Neural cell (in vitro differentiated cells): Measurements from ENCODE around the gene MICA. TPM values are rescaled to one million over a fixed set of nuclear protein-coding genes. Genes with fewer than 3 reads are reported as not detected.

ENCODE experiments used
- H2AFZ ChIP-seq: fragments of 200-600, 300-800 bp; sonication (generic), shearing (Covaris generic); 2 replicates; pipeline ENCODE4 v1.6.0; 2014; ENCODE audit warnings: low read depth, mild to moderate bottlenecking, antibody characterized with exemption, low read length, moderate library complexity
- H3F3A ChIP-seq: fragments of 200-600 bp; shearing (Covaris generic); 2 replicates; pipeline ENCODE4 v1.6.1; 2016; ENCODE audit warnings: mild to moderate bottlenecking, moderate library complexity, mixed read lengths, antibody characterized with exemption, low read length; ENCODE audit not compliant: insufficient read depth, poor library complexity, severe bottlenecking
- H3K27ac ChIP-seq: fragments of 200-600, 300-800 bp; sonication (generic), shearing (Covaris generic); 2 replicates; pipeline ENCODE4 v1.5.1; 2014; ENCODE audit warnings: mild to moderate bottlenecking, low read length, moderate library complexity
- H3K27me3 ChIP-seq: fragments of 300-800, 200-600 bp; sonication (generic), shearing (Covaris generic); 2 replicates; pipeline ENCODE4 v1.6.0; 2014; ENCODE audit warnings: mild to moderate bottlenecking, low read depth, low read length, moderate library complexity; ENCODE audit not compliant: insufficient read depth
- H3K36me3 ChIP-seq: fragments of 300-800, 200-600 bp; sonication (generic), shearing (Covaris generic); 2 replicates; pipeline ENCODE4 v1.5.1; 2014; ENCODE audit warnings: mild to moderate bottlenecking, antibody characterized with exemption, low read length, moderate library complexity; ENCODE audit not compliant: insufficient read depth
- H3K4me2 ChIP-seq: fragments of 300-800, 200-600 bp; sonication (generic), shearing (Covaris generic); 2 replicates; pipeline ENCODE4 v1.6.0; 2014; ENCODE audit warnings: mild to moderate bottlenecking, low read length
- H3K4me3 ChIP-seq: fragments of 300-800, 200-600 bp; sonication (generic), shearing (Covaris generic); 2 replicates; pipeline ENCODE4 v1.5.1; 2014; ENCODE audit warnings: mild to moderate bottlenecking, low read length, moderate library complexity
- H3K79me2 ChIP-seq: fragments of 200-600 bp; shearing (Covaris generic); replicated peaks from 2 replicates; pipeline ENCODE4 v1.6.0; 2014; ENCODE audit warnings: mild to moderate bottlenecking, low read length, moderate library complexity; ENCODE audit not compliant: insufficient read depth
- H3K9ac ChIP-seq: fragments of 300-800, 200-600 bp; sonication (generic), shearing (Covaris generic); 2 replicates; pipeline ENCODE4 v1.6.1; 2016; ENCODE audit warnings: mild to moderate bottlenecking, low read length, mixed read lengths
- H3K9me2 ChIP-seq: fragments of 200-600 bp; shearing (Covaris generic); 2 replicates; pipeline ENCODE4 v1.6.1; 2016; ENCODE audit warnings: mild to moderate bottlenecking, low read length, mixed read lengths; ENCODE audit not compliant: insufficient read depth
- H3K9me3 ChIP-seq: fragments of 200-600, 300-800 bp; sonication (generic), shearing (Covaris generic); 2 replicates; pipeline ENCODE4 v1.6.1; 2016; ENCODE audit warnings: mild to moderate bottlenecking, mixed run types, low read length, moderate library complexity, mixed read lengths
- H4K20me1 ChIP-seq: fragments of 200-600 bp; shearing (Covaris generic); 2 replicates; pipeline ENCODE4 v1.6.1; 2016; ENCODE audit warnings: mild to moderate bottlenecking, mixed run types; ENCODE audit not compliant: insufficient read depth
- EP300 ChIP-seq: fragments of 450-650 bp; conservative IDR thresholded peaks from 2 replicates; pipeline ENCODE4 v1.6.1; 2014; ENCODE audit warnings: antibody characterized with exemption, mild to moderate bottlenecking, moderate library complexity; ENCODE audit not compliant: poor library complexity, severe bottlenecking
- EZH2 ChIP-seq: fragments of 200-600, 300-800 bp; shearing (Covaris generic), sonication (generic); IDR thresholded peaks from 2 replicates; pipeline ENCODE4 v1.6.1; 2014; ENCODE audit warnings: antibody characterized with exemption, low read length, borderline replicate concordance, mild to moderate bottlenecking; ENCODE audit not compliant: insufficient read depth, poor library complexity, severe bottlenecking
- MXI1 ChIP-seq: fragments of 450-650 bp; conservative IDR thresholded peaks from 2 replicates; pipeline ENCODE4 v1.6.1; 2014; ENCODE audit warnings: antibody characterized with exemption, mild to moderate bottlenecking; ENCODE audit not compliant: poor library complexity, severe bottlenecking
- POLR2AphosphoS5 ChIP-seq: IDR thresholded peaks from 2 replicates; pipeline ENCODE4 v1.6.1; 2012
- RAD21 ChIP-seq: fragments of 450-650 bp; conservative IDR thresholded peaks from 2 replicates; pipeline ENCODE4 v1.6.1; 2014; ENCODE audit warnings: antibody characterized with exemption, mild to moderate bottlenecking, moderate library complexity
- SMC3 ChIP-seq: fragments of 450-650 bp; conservative IDR thresholded peaks from 2 replicates; pipeline ENCODE4 v1.6.1; 2014; ENCODE audit warnings: antibody characterized with exemption, mild to moderate bottlenecking, moderate library complexity; ENCODE audit not compliant: poor library complexity
- TAF1 ChIP-seq: IDR thresholded peaks from 2 replicates; pipeline ENCODE4 v1.6.1; 2012; ENCODE audit warnings: low read depth
- polyA plus RNA-seq: library from polyadenylated mRNA; depleted of rRNA; stranded (reverse); fragments of >200 nt; gene quantifications from 2 replicates; pipeline ENCODE4 v1.2.3, GENCODE V29; 2014
- TF ChIP-seq, protein P1 (sequence below): fragments of 450-650 bp; IDR thresholded peaks from 2 replicates; pipeline ENCODE4 v1.5.1; 2014; ENCODE audit warnings: antibody characterized with exemption, mild to moderate bottlenecking, moderate library complexity; ENCODE audit not compliant: poor library complexity, severe bottlenecking
- TF ChIP-seq, protein P2 (sequence below): IDR thresholded peaks from 2 replicates; pipeline ENCODE4 v1.6.1; 2012; ENCODE audit warnings: borderline replicate concordance

The MICA gene
- polyA plus RNA-seq, 1 donor from 2014 or later = 0.87 TPM

DNA sequence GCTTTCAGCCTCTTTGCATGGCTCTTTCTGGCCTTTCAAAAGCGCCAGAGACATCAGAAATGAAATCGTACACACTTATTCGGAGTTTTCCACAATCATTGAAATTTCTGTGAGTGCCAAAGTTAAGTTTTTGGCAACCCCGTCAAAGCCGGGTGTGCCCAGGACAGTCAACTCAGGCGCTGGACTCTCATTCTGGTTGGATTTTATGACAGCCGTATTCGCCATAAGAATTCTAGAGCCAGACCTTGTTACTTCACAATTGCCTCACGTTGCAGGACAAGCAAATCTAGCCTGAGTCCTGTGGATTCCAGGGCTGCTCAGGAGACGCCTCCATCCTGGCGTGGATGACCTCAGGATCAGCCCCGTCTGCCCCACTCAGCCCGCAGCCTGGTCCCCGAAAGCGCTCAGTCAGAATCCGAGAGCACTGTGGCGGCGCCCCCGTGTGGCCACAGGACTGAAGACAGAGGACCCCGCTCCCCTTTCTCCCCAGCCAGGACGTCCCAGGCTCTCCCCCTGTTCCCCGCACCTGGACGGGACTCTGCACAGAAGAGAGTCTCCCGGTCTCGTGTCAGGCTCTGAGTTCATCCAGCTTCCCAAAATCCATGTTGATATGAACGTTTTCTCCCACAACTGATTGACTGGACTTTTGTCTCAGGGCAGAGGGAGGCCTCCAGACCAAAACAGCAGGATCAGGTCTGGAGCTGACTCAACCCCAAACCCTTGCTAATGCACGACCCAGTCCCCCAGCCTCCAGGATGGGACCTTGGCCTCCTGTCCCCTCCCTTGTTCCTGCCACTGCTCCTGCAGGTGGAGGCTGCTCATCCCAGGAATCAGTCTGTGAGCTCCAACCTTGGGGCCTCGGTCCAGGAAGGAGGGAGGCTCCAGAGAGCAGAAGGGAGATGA, 38.2 kb downstream of the MICA start:
- H3K9me2 ChIP-seq = no peaks in the 10 kb centered on the region
- no peaks in the 10 kb centered on the region for H4K20me1 ChIP-seq
- TF ChIP-seq TAF1 (no peak), RAD21 (peak; percentile 51), EP300 (no peak), POLR2AphosphoS5 (no peak), EZH2 (no peak), SMC3 (peak; percentile 45), MXI1 (no peak)
- TF ChIP-seq, protein P1, sequence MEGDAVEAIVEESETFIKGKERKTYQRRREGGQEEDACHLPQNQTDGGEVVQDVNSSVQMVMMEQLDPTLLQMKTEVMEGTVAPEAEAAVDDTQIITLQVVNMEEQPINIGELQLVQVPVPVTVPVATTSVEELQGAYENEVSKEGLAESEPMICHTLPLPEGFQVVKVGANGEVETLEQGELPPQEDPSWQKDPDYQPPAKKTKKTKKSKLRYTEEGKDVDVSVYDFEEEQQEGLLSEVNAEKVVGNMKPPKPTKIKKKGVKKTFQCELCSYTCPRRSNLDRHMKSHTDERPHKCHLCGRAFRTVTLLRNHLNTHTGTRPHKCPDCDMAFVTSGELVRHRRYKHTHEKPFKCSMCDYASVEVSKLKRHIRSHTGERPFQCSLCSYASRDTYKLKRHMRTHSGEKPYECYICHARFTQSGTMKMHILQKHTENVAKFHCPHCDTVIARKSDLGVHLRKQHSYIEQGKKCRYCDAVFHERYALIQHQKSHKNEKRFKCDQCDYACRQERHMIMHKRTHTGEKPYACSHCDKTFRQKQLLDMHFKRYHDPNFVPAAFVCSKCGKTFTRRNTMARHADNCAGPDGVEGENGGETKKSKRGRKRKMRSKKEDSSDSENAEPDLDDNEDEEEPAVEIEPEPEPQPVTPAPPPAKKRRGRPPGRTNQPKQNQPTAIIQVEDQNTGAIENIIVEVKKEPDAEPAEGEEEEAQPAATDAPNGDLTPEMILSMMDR = peak; percentile 64
- TF ChIP-seq, protein P2, sequence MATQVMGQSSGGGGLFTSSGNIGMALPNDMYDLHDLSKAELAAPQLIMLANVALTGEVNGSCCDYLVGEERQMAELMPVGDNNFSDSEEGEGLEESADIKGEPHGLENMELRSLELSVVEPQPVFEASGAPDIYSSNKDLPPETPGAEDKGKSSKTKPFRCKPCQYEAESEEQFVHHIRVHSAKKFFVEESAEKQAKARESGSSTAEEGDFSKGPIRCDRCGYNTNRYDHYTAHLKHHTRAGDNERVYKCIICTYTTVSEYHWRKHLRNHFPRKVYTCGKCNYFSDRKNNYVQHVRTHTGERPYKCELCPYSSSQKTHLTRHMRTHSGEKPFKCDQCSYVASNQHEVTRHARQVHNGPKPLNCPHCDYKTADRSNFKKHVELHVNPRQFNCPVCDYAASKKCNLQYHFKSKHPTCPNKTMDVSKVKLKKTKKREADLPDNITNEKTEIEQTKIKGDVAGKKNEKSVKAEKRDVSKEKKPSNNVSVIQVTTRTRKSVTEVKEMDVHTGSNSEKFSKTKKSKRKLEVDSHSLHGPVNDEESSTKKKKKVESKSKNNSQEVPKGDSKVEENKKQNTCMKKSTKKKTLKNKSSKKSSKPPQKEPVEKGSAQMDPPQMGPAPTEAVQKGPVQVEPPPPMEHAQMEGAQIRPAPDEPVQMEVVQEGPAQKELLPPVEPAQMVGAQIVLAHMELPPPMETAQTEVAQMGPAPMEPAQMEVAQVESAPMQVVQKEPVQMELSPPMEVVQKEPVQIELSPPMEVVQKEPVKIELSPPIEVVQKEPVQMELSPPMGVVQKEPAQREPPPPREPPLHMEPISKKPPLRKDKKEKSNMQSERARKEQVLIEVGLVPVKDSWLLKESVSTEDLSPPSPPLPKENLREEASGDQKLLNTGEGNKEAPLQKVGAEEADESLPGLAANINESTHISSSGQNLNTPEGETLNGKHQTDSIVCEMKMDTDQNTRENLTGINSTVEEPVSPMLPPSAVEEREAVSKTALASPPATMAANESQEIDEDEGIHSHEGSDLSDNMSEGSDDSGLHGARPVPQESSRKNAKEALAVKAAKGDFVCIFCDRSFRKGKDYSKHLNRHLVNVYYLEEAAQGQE = no peak
- no peak overlapping the region for H3K27ac ChIP-seq
- no peaks in the 10 kb centered on the region for H3K27me3 ChIP-seq
- H3K4me2 ChIP-seq = no peak overlapping the region
- H2AFZ ChIP-seq = no peak overlapping the region
- no peak overlapping the region for H3K9ac ChIP-seq
- no peaks in the 10 kb centered on the region for H3K9me3 ChIP-seq
- no peaks in the 10 kb centered on the region for H3K36me3 ChIP-seq
- H3K4me3 ChIP-seq = no peak overlapping the region
- no peaks in the 10 kb centered on the region for H3F3A ChIP-seq
- H3K79me2 ChIP-seq = no peaks in the 10 kb centered on the region

DNA sequence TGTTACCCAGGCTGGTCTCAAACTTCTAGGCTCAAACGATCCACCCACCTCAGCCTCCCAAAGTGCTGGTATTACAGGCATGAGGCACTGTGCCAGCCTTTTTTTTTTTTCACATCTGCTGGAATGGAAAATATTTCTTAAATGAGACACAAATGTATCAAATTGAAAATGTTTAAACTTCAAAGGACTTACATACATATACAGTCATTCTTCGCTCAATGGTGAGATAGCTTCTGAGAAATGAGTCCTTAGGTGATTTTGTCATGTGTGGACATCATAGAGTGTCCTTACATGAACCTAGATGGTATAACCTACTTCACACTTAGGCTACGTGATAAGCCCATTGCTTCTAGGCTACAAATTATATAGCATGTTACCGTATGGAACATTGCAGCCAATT, 43.1 kb downstream of the MICA start:
- Histone ChIP-seq H3K36me3 (no peaks in the 10 kb centered on the region), H3K79me2 (no peaks in the 10 kb centered on the region), H3K27ac (no peak overlapping the region), H3K4me2 (no peak overlapping the region), H3K4me3 (no peak overlapping the region), H3K9ac (no peak overlapping the region), H3F3A (no peaks in the 10 kb centered on the region), H3K9me2 (no peaks in the 10 kb centered on the region), H4K20me1 (no peaks in the 10 kb centered on the region), H3K27me3 (no peaks in the 10 kb centered on the region), H2AFZ (no peak overlapping the region), H3K9me3 (no peaks in the 10 kb centered on the region)
- TF ChIP-seq MXI1 (no peak), RAD21 (no peak), TAF1 (no peak), EP300 (no peak), POLR2AphosphoS5 (no peak), EZH2 (no peak), SMC3 (no peak)
- TF ChIP-seq, protein P1 = no peak
- TF ChIP-seq, protein P2 = no peak
